A549 (cell line): ENCODE results near the gene NXF1. TPM values are rescaled to one million over a fixed set of nuclear protein-coding genes. Genes with fewer than 3 reads are reported as not detected.

Experiments
- ATAC-seq, 2 experiments: fragments of 200-7000 bp in 1 of 2; fragments of >200 bp in 1 of 2; cut with Nextera tagmentation in 1 of 2; cut with Tn5 transposase in 1 of 2; 3 replicates each; pipeline versions ENCODE4 v1.8.0 to v1.9.1; 2018 to 2020; ENCODE audit warnings: mild to moderate bottlenecking in 1 of 2, moderate library complexity in 1 of 2
- CTCF ChIA-PET: fragments of 300-600 bp; sonication (Branson Sonifier 250); formaldehyde crosslinking; extraction: SDS; loops from one replicate; lab custom pipeline; 2021; ENCODE audit warnings: antibody characterized with exemption, inconsistent platforms; lab: Yijun Ruan, JAX
- POLR2A ChIA-PET: fragments of 350-600 bp; formaldehyde crosslinking; extraction: SDS; loops from one replicate; lab custom pipeline; 2021; ENCODE audit warnings: antibody characterized with exemption, inconsistent platforms; lab: Yijun Ruan, JAX
- DNase-seq, 2 experiments: peaks; one replicate each; pipeline versions ENCODE4 v3.0.0 to v3.0.0-alpha.2; 2011 to 2016; ENCODE audit warnings: low read depth in 1 of 2, low spot score in 1 of 2
- FAIRE-seq: peaks from 2 replicates; lab custom pipeline; 2011; peaks lifted over from hg19 to GRCh38; lab: Jason Lieb, UNC
- H3K27ac ChIP-seq, 2 experiments: fragments of >200 bp; sonication (Bioruptor Twin); formaldehyde crosslinking; 3 replicates each; pipeline ENCODE4 v1.5.1; 2016 to 2017
- H3K4me1 ChIP-seq: fragments of >200 bp; sonication (Bioruptor Twin); formaldehyde crosslinking; 3 replicates; pipeline ENCODE4 v1.6.1; 2016
- H3K4me2 ChIP-seq: fragments of >200 bp; sonication (Bioruptor Twin); formaldehyde crosslinking; 3 replicates; pipeline ENCODE4 v1.6.1; 2016
- H3K4me3 ChIP-seq: fragments of >200 bp; sonication (Bioruptor Twin); formaldehyde crosslinking; 3 replicates; pipeline ENCODE4 v1.5.1; 2016
- H3K9me3 ChIP-seq: fragments of >200 bp; sonication (Bioruptor Twin); formaldehyde crosslinking; 3 replicates; pipeline ENCODE4 v1.6.1; 2016
- BHLHE40 ChIP-seq: IDR thresholded peaks from 2 replicates; pipeline ENCODE4 v1.6.1; 2012; ENCODE audit warnings: low read depth, low read length, inconsistent platforms
- CBX8 ChIP-seq: fragments of 200-600 bp; sonication (generic); IDR thresholded peaks from 2 replicates; pipeline ENCODE4 v1.6.1; 2016
- CHD2 ChIP-seq: fragments of 150-350 bp; IDR thresholded peaks from 2 replicates; pipeline ENCODE4 v1.6.1; 2014; ENCODE audit warnings: low read length; ENCODE audit not compliant: partially characterized antibody
- CHD4 ChIP-seq: fragments of 200-600 bp; sonication (generic); IDR thresholded peaks from 2 replicates; pipeline ENCODE4 v1.6.1; 2016; ENCODE audit warnings: antibody characterized with exemption, mild to moderate bottlenecking, borderline replicate concordance
- E2F6 ChIP-seq: IDR thresholded peaks from 2 replicates; pipeline ENCODE4 v1.6.1; 2012; ENCODE audit warnings: low read depth, borderline replicate concordance
- EHF ChIP-seq: fragments of 250-450 bp; sonication (Bioruptor Pico); IDR thresholded peaks from 2 replicates; pipeline ENCODE4 v1.5.0; 2020; ENCODE audit warnings: mild to moderate bottlenecking
- GATA3 ChIP-seq: IDR thresholded peaks from 2 replicates; pipeline ENCODE4 v1.6.1; 2012; ENCODE audit warnings: borderline replicate concordance
- HDAC2 ChIP-seq: fragments of 200-600 bp; sonication (generic); IDR thresholded peaks from 2 replicates; pipeline ENCODE4 v1.6.1; 2016
- HEYL ChIP-seq: fragments of 250-450 bp; sonication (Bioruptor Pico); IDR thresholded peaks from 2 replicates; pipeline ENCODE4 v1.8.0; 2021; ENCODE audit warnings: mild to moderate bottlenecking, moderate library complexity
- HOXB13 ChIP-seq: fragments of 250-450 bp; sonication (Bioruptor Pico); IDR thresholded peaks from 2 replicates; pipeline ENCODE4 v1.5.0; 2020; ENCODE audit warnings: low read depth, mild to moderate bottlenecking, moderate library complexity
- JUN ChIP-seq, 2 experiments: fragments of >200 bp; sonication (Bioruptor Twin); formaldehyde crosslinking; IDR thresholded peaks; 2 replicates in 1 of 2; 3 replicates in 1 of 2; pipeline ENCODE4 v1.6.1; 2016 to 2017
- KDM1A ChIP-seq: fragments of 200-600 bp; sonication (generic); IDR thresholded peaks from 2 replicates; pipeline ENCODE4 v1.6.1; 2016; ENCODE audit warnings: low read depth, mild to moderate bottlenecking
- MAFK ChIP-seq: fragments of 450-650 bp; IDR thresholded peaks from 2 replicates; pipeline ENCODE4 v1.6.1; 2014; ENCODE audit not compliant: partially characterized antibody
- MAZ ChIP-seq: fragments of 150-350 bp; IDR thresholded peaks from 2 replicates; pipeline ENCODE4 v1.6.1; 2014; ENCODE audit warnings: antibody characterized with exemption, low read depth, low read length, borderline replicate concordance
- MYC ChIP-seq: IDR thresholded peaks from 2 replicates; pipeline ENCODE4 v1.6.1; 2012; ENCODE audit warnings: mild to moderate bottlenecking, inconsistent platforms, low read length, improper control_type of control experiment, borderline replicate concordance
- NPAS2 ChIP-seq: fragments of 250-450 bp; sonication (Bioruptor Pico); IDR thresholded peaks from 2 replicates; pipeline ENCODE4 v1.8.0; 2022; ENCODE audit warnings: mild to moderate bottlenecking, moderate library complexity, borderline replicate concordance
- NR3C1 ChIP-seq: fragments of >200 bp; sonication (Bioruptor Twin); formaldehyde crosslinking; IDR thresholded peaks from 3 replicates; pipeline ENCODE4 v1.6.1; 2017
- PHF8 ChIP-seq: fragments of 200-600 bp; sonication (generic); IDR thresholded peaks from 2 replicates; pipeline ENCODE4 v1.6.1; 2016; ENCODE audit warnings: low read depth, mild to moderate bottlenecking, antibody characterized with exemption, moderate library complexity, borderline replicate concordance
- POLR2A ChIP-seq: IDR thresholded peaks from 2 replicates; pipeline ENCODE4 v1.6.1; 2012; ENCODE audit warnings: mild to moderate bottlenecking, low read length
- RCOR1 ChIP-seq: fragments of 150-350 bp; IDR thresholded peaks from 2 replicates; pipeline ENCODE4 v1.6.1; 2014; ENCODE audit warnings: antibody characterized with exemption, low read length, low read depth
- RFX5 ChIP-seq: fragments of 450-650 bp; IDR thresholded peaks from 2 replicates; pipeline ENCODE4 v1.7.1; 2014; ENCODE audit warnings: antibody characterized with exemption, mild to moderate bottlenecking, moderate library complexity
- RNF2 ChIP-seq: fragments of 200-600 bp; sonication (generic); IDR thresholded peaks from 2 replicates; pipeline ENCODE4 v1.6.1; 2016; ENCODE audit warnings: low read depth, mild to moderate bottlenecking, antibody characterized with exemption, moderate library complexity, borderline replicate concordance
- SREBF2 ChIP-seq: fragments of 450-650 bp; IDR thresholded peaks from 2 replicates; pipeline ENCODE4 v1.6.1; 2014; ENCODE audit warnings: mild to moderate bottlenecking, moderate library complexity
- TFCP2L1 ChIP-seq: fragments of 250-450 bp; sonication (Bioruptor Pico); IDR thresholded peaks from 2 replicates; pipeline ENCODE4 v1.5.0; 2021; ENCODE audit warnings: mild to moderate bottlenecking
- TP53 ChIP-seq: fragments of 250-450 bp; sonication (Bioruptor Pico); IDR thresholded peaks from 2 replicates; pipeline ENCODE4 v1.5.0; 2021; ENCODE audit warnings: mild to moderate bottlenecking, moderate library complexity
- ZSCAN20 ChIP-seq: fragments of 250-450 bp; sonication (Bioruptor Pico); IDR thresholded peaks from 2 replicates; pipeline ENCODE4 v1.8.0; 2022; ENCODE audit warnings: mild to moderate bottlenecking, moderate library complexity
- WGBS: methylation state at CpG from one replicate; pipeline ENCODE4 v1.1.6; 2017; ENCODE audit errors: missing lambda C conversion rate; 5-methylcytosine and 5-hydroxymethylcytosine counted together
- polyA plus RNA-seq, 4 experiments: library from polyadenylated mRNA; depleted of rRNA in 3 of 4; stranded (reverse); fragments of >200 nt; fragmentation: RNase III in 1 of 4; extraction: RNeasy Plus Mini Kit Qiagen cat#74134 plus additional on column Dnase treatment in 1 of 4; gene quantifications; 2 replicates in 3 of 4; 3 replicates in 1 of 4; pipeline ENCODE4 v1.2.3, GENCODE V29; 2011 to 2017
- TF ChIP-seq, protein P1 (sequence below): fragments of >200 bp; sonication (Bioruptor Twin); formaldehyde crosslinking; IDR thresholded peaks from 3 replicates; pipeline ENCODE4 v1.5.1; 2016
- TF ChIP-seq, protein P2 (sequence below): fragments of >200 bp; sonication (Bioruptor Twin); formaldehyde crosslinking; IDR thresholded peaks from 3 replicates; pipeline ENCODE4 v1.6.1; 2016
- TF ChIP-seq, protein P3 (sequence below): fragments of 200-600 bp; sonication (generic); IDR thresholded peaks from 2 replicates; pipeline ENCODE4 v1.6.1; 2016; ENCODE audit warnings: antibody characterized with exemption, mild to moderate bottlenecking, moderate library complexity
- TF ChIP-seq, protein P4 (sequence below): fragments of 450-650 bp; IDR thresholded peaks from 2 replicates; pipeline ENCODE4 v1.6.1; 2014; ENCODE audit warnings: antibody characterized with exemption
- TF ChIP-seq, protein P5 (sequence below): IDR thresholded peaks from 2 replicates; pipeline ENCODE4 v1.6.1; 2012

The NXF1 gene
- polyA plus RNA-seq, 2 of the 4 experiments (the other 2 are of a cell fraction): 35.5 to 47.7 TPM

- DNase-seq: peak; percentile 97 to 98
- Histone ChIP-seq H3K4me2 (peak within 1 kb of the TSS; percentile 75), H3K9me3 (no peaks in the 10 kb centered on the region), H3K27ac (peak within 1 kb of the TSS; percentile 93 to 94), H3K4me1 (peaks cover 15% of the 10 kb centered on the region), H3K4me3 (peak within 1 kb of the TSS; percentile 78)
- ChIA-PET CTCF (interaction anchor here (0.7 to 13.8 kb wide), 6 partner anchors 10 to 159 kb away, joined by 3 to 211 read pairs (median 4); partner anchors contain the start of genes POLR2G and TMEM179B), POLR2A (interaction anchor here (0.5 to 6.8 kb wide), 12 partner anchors 9 to 180 kb away, joined by 3 to 63 read pairs (median 6); partner anchors contain the start of genes B3GAT3, C11orf98, CSKMT and HNRNPUL2)
- ATAC-seq: peak; percentile 96 to 97
- no peak for FAIRE-seq
- no peak for TF ChIP-seq NPAS2
- peak; percentile 94 for TF ChIP-seq MAZ
- peak; percentile 55 for TF ChIP-seq POLR2A
- TF ChIP-seq CHD4: 0 out of 2 replicates have a peak, but pooled peaks have one; percentile 31
- TF ChIP-seq, protein P1, sequence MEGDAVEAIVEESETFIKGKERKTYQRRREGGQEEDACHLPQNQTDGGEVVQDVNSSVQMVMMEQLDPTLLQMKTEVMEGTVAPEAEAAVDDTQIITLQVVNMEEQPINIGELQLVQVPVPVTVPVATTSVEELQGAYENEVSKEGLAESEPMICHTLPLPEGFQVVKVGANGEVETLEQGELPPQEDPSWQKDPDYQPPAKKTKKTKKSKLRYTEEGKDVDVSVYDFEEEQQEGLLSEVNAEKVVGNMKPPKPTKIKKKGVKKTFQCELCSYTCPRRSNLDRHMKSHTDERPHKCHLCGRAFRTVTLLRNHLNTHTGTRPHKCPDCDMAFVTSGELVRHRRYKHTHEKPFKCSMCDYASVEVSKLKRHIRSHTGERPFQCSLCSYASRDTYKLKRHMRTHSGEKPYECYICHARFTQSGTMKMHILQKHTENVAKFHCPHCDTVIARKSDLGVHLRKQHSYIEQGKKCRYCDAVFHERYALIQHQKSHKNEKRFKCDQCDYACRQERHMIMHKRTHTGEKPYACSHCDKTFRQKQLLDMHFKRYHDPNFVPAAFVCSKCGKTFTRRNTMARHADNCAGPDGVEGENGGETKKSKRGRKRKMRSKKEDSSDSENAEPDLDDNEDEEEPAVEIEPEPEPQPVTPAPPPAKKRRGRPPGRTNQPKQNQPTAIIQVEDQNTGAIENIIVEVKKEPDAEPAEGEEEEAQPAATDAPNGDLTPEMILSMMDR: no peak
- no peak for TF ChIP-seq CBX8
- 0 out of 2 replicates have a peak, but pooled peaks have one; percentile 48 for TF ChIP-seq PHF8
- peak; percentile 96 for TF ChIP-seq KDM1A
- TF ChIP-seq MYC: no peak; the same call in 1 of the 2 replicates
- TF ChIP-seq RCOR1: 0 out of 2 replicates have a peak, but pooled peaks have one; percentile 78
- TF ChIP-seq E2F6: peak; percentile 61; the same call in 1 of the 2 replicates
- TF ChIP-seq, protein P2, sequence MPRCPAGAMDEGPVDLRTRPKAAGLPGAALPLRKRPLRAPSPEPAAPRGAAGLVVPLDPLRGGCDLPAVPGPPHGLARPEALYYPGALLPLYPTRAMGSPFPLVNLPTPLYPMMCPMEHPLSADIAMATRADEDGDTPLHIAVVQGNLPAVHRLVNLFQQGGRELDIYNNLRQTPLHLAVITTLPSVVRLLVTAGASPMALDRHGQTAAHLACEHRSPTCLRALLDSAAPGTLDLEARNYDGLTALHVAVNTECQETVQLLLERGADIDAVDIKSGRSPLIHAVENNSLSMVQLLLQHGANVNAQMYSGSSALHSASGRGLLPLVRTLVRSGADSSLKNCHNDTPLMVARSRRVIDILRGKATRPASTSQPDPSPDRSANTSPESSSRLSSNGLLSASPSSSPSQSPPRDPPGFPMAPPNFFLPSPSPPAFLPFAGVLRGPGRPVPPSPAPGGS: 0 out of 3 replicates have a peak, but pooled peaks have one; percentile 50
- no peak for TF ChIP-seq NR3C1
- TF ChIP-seq HEYL (CRISPR knock-in tag): no peak
- TF ChIP-seq, protein P3, sequence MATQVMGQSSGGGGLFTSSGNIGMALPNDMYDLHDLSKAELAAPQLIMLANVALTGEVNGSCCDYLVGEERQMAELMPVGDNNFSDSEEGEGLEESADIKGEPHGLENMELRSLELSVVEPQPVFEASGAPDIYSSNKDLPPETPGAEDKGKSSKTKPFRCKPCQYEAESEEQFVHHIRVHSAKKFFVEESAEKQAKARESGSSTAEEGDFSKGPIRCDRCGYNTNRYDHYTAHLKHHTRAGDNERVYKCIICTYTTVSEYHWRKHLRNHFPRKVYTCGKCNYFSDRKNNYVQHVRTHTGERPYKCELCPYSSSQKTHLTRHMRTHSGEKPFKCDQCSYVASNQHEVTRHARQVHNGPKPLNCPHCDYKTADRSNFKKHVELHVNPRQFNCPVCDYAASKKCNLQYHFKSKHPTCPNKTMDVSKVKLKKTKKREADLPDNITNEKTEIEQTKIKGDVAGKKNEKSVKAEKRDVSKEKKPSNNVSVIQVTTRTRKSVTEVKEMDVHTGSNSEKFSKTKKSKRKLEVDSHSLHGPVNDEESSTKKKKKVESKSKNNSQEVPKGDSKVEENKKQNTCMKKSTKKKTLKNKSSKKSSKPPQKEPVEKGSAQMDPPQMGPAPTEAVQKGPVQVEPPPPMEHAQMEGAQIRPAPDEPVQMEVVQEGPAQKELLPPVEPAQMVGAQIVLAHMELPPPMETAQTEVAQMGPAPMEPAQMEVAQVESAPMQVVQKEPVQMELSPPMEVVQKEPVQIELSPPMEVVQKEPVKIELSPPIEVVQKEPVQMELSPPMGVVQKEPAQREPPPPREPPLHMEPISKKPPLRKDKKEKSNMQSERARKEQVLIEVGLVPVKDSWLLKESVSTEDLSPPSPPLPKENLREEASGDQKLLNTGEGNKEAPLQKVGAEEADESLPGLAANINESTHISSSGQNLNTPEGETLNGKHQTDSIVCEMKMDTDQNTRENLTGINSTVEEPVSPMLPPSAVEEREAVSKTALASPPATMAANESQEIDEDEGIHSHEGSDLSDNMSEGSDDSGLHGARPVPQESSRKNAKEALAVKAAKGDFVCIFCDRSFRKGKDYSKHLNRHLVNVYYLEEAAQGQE: no peak
- peak; percentile 87 for TF ChIP-seq HDAC2
- peak; percentile 52 to 76; a peak in 4 of 5 replicates for TF ChIP-seq JUN (IDR thresholded peaks at IDR 0.05)
- peak; percentile 16 for TF ChIP-seq GATA3
- no peak for TF ChIP-seq HOXB13 (CRISPR knock-in tag)
- peak; percentile 42 for TF ChIP-seq CHD2
- TF ChIP-seq BHLHE40: no peak
- TF ChIP-seq TP53 (CRISPR knock-in tag): peak; percentile 3; the same call in 1 of the 2 replicates
- no peak for TF ChIP-seq MAFK
- no peak for TF ChIP-seq SREBF2
- TF ChIP-seq ZSCAN20 (CRISPR knock-in tag): no peak
- TF ChIP-seq RNF2: no peak
- no peak for TF ChIP-seq TFCP2L1 (CRISPR knock-in tag)
- TF ChIP-seq, protein P4, sequence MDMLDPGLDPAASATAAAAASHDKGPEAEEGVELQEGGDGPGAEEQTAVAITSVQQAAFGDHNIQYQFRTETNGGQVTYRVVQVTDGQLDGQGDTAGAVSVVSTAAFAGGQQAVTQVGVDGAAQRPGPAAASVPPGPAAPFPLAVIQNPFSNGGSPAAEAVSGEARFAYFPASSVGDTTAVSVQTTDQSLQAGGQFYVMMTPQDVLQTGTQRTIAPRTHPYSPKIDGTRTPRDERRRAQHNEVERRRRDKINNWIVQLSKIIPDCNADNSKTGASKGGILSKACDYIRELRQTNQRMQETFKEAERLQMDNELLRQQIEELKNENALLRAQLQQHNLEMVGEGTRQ: peak; percentile 96
- TF ChIP-seq, protein P5, sequence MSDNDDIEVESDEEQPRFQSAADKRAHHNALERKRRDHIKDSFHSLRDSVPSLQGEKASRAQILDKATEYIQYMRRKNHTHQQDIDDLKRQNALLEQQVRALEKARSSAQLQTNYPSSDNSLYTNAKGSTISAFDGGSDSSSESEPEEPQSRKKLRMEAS: peak; percentile 79
- no peak for TF ChIP-seq EHF (CRISPR knock-in tag)
- TF ChIP-seq RFX5: no peak
- TF ChIP-seq, all 56 proteins: peak for 15
- WGBS: 2% methylated on average over 40 of the region's 60 CpGs
Observed at GRCh38 chr11:62771144-62772021, 33.9 kb downstream of the NXF1 start, which contains the start of gene TAF6L. Gene TAF6L (plus strand): TSS chr11:62771396. CDS start chr11:62775784, 4,388 bp downstream.
